22Rv1 (cell line): ENCODE measurements around the gene RAB7B.

Experiments
- H3K27ac ChIP-seq: fragments of 450-650 bp; 2 replicates; pipeline ENCODE4 v1.5.1; 2017
- CTCF ChIP-seq: fragments of 450-650 bp; IDR thresholded peaks from 2 replicates; pipeline ENCODE4 v1.5.1; 2017; ENCODE audit warnings: mild to moderate bottlenecking
- ZFX ChIP-seq: fragments of 450-650 bp; IDR thresholded peaks from 2 replicates; pipeline ENCODE4 v1.6.1; 2017; ENCODE audit warnings: antibody characterized with exemption, borderline replicate concordance

RAB7B gene

DNA sequence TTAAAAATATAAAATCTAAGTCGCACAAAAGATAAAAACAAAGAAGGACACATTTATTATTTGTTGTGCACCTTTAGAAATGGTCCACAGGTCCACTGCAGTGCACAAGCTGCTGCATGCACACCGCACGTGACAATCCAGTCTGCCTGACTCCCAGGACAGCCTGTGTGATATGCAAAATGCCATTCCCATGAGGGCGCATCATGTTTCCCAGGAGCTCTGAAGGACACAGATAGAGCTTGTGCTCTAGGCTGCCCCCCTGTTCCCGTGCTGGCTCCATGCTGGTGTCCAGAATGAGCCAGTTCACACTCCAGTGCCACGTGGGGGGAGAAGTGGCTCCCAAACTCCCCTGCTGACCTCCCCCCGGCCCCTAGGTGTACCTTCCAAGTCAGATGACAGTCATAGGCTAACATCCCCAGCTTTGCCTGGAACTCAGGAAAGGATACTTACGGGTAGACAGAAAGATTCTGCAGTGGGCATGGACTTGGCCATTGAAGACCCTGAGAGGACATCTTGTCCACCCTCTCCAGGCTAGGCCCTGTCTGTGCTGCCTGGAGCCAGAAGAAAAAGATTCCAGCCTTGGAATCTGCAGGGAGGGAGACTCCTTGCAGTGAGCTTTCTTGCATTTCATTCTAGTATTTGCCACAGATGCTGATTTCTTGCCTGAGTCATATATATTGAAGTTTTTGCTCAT, 26.3 kb downstream of the RAB7B start:
- no peak overlapping the region for H3K27ac ChIP-seq
- TF ChIP-seq CTCF (no peak), ZFX (no peak)

DNA sequence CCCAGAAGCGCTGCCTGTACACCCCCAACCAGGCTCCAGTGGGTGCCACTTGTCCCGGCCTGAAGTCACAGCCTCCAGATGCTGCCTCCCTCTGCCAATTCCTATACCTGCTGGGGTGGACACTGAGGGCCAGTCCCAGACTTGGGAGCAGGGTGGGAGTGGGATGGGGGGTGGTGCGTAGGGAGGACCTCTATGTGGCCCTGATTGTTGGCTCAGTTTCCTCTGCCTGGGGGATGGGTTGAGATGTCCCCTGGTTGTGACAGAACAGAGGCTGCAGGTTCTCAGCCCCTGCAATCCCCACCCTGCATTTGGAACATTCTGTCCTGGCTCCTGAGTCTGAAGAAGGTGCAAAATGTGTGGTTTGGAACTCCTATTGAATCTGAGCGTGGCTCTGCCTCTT, 27.2 kb downstream of the RAB7B start:
- no peak overlapping the region for H3K27ac ChIP-seq

GRCh38 chr1:205975387-205975998, 27.7 kb downstream of the RAB7B start:
- TF ChIP-seq CTCF (no peak), ZFX (no peak)
- no peak overlapping the region for H3K27ac ChIP-seq

More for the DNA sequence above, 27.2 kb downstream of the RAB7B start:
- TF ChIP-seq ZFX: no peak
- TF ChIP-seq CTCF: no peak

DNA sequence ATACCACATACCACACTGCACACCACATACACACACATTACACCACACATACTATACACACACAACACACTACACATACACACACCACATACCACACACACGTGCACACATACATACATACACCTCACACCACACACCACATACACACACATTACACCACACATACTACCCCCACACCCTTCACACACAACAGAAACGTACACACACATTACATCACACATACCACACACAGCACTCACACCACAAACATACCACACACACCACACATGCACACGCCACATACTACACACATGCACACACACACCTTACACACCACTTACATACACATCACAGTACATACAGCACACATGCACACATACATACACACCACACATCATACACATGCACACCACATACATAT, 28.5 kb downstream of the RAB7B start:
- TF ChIP-seq ZFX: no peak
- no peak for TF ChIP-seq CTCF
- no peak overlapping the region for H3K27ac ChIP-seq

DNA sequence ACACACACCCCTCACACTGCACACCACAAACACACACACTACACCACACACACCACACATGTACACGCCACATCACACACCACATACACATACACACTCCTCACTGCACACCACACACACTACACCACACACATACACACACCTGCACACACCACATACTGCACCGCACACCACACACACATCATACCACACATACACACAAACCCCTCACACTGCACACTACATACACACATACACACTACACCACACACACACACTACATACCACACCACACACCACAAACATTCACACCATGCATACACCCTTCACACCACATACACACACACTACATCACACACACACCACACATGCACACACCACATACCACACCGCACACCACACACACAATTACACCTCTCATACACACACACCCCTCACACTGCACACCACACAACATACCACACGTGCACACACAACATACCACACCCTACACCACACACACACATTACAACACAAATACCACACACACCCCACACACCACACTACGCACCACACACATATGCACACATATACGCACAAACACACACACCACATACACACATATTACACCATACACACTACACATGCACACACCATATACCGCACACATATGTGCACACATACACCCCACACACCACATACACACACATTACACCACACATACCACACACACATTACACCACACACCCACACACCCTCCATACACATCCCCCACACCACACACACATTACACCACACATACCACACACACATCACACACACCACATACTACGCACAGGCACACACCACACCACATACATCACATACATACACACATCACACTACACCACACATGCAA, 29.6 kb downstream of the RAB7B start:
- H3K27ac ChIP-seq: no peak overlapping the region
- TF ChIP-seq ZFX: no peak
- no peak for TF ChIP-seq CTCF

- H3K27ac ChIP-seq: no peak overlapping the region
- TF ChIP-seq CTCF (no peak), ZFX (no peak)
Measured at GRCh38 chr1:205972491-205973168, 30.6 kb downstream of the RAB7B start.
